NCI-H128 (cell line): Measurements from ENCODE around the gene CYTH4.

Source experiments
- DNase-seq: peaks from one replicate; lab custom pipeline; 2025; ENCODE audit not compliant: unreplicated experiment; lab: John Stamatoyannopoulos, UW

CYTH4 gene

DNA sequence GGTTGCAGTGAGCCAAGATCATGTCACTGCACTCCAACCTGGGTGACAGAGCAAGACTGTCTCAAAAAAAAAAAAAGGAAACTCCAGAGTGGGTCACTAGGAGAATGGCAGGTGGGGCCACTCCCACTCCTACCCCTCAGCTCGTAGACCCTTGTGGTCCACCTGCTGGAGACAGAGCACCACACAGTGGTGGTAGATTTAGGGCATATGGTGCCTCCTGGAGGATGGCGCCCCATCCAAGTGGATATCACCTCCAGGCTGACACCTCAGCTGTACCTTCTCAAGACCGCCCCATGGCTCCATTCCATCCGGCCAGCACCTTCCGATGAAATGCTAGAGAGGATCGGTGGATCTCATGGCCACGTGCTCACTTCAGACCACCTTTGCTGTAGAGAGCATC lies 6.2 kb downstream of the CYTH4 start:
- DNase-seq = no peak

DNA sequence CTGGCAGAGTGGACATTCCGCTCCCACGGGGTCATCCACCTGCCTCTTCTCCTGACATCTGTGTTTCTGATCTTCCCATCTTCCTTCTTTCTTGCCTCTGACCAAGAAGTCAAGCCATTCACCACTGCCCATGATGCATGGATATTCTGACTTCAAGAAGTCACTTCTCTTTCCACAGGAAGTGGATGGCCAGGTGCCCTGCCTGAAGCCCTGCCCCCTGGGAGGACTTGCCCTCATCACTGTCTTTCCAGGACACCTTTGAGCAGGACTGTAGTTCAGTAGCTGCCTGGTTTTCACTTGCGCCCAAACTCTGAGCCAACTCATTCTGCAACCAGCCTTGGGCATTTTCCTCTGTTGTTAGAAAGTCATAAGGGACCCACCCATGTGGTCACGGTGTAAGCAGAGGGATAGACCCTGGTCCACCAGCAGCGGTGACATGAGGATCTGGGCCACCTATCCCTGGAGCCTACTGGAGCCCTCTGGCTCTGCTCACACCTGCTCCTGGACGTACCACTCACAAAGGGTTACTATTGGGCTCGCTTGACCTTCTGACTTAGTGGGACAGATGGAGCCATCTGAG lies 6.9 kb downstream of the CYTH4 start:
- DNase-seq = no peak

DNA sequence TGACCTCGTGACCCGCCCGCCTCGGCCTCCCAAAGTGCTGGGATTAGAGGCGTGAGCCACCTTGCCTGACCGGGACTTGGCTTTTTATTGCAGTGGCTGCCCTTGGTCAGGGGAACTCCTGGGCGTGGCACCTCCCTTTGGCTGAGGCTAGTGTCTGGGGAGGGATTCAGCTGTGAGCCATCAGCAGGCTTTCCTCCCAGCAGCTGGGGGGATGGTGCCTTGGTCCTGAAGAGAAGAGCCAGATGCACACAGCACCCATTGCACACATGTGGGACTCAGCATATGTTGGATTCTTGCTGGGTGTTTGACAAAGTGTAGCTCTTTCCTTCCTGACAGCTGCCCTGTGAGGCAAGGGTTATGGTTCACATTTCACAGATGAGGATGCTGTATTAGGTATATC lies 8.4 kb downstream of the CYTH4 start:
- DNase-seq = no peak

DNA sequence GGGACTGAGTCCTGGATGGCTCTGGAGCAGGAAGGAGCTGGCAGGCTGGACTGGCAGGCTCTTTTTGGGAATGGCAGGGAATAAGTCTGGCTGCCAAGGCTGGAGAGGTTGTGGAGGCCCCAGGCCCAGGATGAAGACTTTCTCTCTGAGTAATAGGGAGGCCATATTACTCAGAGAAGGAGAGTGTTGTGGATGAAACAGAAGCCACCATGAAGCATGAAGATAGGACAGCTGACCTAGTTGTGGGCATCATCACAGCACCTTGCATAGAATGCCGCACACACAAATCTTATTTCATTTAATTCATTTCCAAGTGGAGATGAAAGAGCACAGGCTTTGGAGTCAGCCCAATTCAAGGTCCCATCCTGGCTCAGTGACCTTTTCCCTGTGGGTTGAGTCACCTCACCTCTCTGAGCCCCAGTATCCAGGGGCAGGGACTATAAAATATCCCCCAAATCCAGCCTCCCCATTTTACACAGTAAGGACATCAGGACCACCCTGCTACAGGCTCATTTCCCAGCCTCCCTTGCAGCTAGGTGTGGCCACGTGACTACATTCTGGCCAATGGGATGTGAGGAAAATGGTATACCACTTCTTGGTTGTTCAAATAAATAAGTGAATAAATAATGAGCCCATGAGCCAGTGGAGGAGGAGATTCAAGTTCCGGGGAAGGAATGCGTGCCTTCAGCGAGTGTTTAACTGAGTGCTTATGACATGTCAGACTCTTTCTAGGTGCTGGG lies 9.4 kb downstream of the CYTH4 start:
- no peak for DNase-seq

DNA sequence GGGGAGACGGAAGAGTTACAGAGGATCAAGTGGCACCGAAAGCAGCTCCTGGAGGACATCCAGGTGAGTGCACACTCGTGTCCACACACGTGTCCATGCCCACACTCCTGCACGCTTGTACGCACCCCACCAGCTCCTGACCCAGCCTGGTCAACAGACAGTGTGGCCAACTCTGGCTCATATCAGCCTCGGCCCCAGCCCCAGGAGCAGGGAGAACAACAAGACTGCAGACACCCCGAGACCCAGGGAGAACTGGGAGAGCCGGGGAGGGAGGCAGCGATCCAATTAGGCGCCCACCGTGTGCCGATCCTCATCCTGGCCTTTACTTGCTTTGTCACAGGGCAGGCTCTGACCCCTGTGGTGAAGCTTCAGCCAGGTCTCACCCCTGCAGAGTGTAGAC lies 10.3 kb downstream of the CYTH4 start:
- DNase-seq = no peak

DNA sequence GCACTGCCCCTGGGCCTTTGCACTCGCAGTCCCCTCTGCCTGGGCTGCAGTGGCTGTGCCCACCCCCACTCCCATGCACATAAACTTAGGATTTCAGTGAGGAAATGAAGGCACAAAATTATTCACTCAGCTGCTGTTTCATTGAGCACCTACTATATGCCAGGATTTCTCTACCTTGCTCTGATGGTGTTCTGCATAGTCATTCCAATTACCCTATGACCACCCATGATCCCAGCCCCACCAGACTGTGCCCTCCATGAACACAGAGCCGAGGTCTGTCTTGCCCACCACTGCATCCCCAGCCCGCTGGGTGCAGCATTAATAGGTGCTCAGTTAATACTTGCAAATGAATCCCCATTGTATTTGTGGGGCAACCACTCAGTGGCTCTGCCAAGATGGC lies 10.9 kb downstream of the CYTH4 start:
- no peak for DNase-seq

DNA sequence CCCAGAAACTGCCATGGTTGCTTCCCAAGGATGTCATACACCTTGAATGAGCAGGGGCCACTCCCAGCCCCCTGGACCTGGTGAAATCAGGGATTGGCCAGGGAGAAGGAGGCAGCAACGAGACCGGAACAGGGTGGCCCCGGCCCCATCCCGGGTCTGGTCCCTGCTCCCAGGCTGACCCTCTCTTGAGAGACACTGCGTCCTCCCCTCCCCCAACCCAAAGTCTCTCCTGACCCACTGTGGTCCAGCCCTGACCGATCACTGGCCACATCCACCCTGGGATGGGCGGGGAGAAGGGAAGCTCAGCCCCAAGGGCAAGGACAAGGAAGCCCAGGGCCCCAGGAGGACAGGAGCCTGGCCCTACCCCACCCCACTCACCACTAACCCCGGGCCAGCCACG lies 12.4 kb downstream of the CYTH4 start:
- no peak for DNase-seq

DNA sequence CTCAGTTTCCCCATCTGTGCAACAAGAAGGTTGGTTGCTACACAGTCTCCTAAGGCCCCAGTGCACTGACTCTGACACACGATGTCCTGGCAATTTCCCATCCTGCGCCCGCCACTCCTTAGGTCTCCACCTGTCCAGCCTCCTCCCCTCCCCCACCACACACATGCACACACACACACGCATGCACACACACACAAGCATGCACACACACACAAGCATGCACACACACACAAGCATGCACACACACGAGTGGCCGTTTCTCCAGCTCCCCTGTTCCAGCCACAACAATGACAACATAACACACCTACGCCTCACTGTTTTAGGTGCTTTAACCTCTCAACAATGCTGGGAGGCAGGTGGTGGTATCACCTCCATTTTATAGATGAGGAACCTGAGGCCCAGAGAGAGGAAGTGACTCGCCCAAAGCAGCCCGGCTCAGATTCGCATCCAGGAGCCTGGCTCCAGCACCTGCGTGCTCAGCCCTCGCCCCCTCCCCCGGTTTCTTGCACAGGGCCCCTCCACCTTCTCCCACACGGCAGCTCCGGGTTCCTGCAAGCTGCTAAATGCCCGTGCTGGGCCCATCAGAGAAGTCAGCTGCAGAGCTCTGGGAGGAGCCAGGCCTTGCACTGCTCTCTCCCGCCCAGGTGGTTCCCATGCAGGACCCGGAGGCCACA lies 13.0 kb downstream of the CYTH4 start:
- DNase-seq = no peak

DNA sequence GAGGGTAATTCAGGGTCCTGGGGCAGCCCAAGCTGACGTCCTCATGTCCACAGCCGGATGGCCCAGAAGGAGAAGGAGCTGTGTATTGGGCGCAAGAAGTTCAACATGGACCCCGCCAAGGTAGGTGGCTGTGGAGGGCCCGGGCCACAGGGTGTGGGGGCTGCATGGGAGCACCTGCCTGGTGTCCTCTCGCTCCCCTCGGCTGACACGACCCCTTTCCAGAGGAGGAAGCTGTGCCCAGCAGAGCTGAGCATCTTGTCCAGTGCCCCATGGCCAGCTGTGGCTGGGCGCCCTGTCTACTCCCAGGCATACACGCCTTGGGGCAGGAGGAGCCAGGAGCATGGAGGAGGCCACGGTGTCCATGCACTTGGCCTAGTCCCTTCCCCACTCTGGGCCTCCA lies 13.6 kb downstream of the CYTH4 start:
- DNase-seq = no peak

DNA sequence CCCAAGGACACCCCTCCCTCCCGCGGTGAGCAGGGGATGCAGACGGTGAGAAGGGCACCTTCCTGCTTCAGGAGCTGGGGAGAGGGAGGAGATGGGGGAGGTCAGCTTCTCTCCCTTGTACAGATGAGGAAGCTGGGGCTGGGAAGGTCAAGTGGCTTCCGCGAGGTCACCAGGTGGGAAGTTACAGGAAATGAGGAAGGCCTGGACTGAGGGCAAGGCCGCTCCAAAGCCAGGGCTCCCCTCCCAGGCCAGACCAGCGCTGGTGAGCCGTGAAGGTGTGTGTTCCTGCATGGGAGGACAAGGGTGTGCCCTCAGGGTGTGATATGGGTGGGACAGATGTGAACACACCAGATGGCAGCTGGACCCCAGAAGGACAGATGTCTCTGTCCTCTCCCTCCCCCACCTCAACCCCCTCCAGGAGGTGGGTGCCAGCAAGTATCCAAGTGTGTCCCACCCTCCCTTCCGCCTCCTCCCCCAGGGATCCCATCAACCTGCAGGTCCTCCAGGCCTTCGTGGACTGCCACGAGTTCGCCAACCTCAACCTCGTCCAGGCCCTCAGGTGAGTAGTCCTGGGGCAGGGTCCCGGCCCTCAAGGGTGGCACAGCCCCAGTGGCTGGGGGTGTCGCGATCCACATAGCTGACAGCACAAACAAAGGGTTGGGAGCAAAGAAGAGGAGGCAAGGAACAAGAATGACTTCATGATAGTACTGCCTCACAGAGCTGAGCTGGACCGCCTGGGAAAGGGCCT lies 16.6 kb downstream of the CYTH4 start:
- no peak for DNase-seq

DNA sequence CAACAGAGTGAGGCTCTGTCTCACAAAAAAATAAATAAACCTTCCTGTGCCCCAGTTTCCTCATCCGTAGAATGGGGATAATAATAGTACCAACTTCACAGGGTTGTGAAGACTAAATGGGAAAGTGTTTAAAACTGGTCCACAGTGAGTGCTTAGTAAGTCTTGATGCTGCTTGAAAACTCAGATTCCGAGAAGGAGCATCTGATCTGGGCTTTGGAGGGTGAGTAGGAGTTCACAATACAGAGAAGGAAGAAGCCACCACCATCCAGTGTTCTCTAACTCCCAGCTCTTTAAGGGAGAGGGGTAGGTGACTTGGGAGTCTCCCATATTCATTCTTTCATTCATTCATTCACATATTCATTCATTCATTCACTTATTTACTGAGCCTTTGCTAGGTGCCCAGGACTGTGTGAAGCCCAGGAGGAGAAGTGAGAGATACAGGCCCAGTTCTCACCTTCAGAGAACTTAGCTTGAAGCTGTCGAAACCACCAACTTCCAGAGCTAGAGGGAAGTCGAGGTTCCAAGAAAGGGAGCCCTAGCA lies 17.7 kb downstream of the CYTH4 start:
- no peak for DNase-seq

DNA sequence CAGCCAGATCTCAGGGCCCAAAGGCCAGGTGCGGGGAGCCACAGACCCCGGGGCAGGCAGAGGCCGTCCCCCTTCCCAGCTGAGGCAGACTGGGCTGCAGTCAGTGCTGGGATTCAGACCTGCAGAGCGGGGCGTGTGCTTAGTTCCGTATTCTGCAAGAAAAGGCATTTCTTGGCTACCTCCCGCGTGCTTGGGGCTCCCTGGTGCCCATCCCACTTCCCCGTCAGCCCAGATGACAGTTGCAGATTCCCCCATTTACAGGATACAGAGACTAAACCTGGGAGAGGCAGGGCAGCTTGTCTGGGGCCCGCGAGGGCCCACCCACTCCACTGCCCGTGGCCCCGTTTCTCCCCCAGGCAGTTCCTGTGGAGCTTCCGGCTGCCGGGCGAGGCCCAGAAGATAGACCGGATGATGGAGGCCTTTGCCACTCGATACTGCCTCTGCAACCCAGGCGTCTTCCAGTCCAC lies 18.3 kb downstream of the CYTH4 start:
- DNase-seq = no peak

DNA sequence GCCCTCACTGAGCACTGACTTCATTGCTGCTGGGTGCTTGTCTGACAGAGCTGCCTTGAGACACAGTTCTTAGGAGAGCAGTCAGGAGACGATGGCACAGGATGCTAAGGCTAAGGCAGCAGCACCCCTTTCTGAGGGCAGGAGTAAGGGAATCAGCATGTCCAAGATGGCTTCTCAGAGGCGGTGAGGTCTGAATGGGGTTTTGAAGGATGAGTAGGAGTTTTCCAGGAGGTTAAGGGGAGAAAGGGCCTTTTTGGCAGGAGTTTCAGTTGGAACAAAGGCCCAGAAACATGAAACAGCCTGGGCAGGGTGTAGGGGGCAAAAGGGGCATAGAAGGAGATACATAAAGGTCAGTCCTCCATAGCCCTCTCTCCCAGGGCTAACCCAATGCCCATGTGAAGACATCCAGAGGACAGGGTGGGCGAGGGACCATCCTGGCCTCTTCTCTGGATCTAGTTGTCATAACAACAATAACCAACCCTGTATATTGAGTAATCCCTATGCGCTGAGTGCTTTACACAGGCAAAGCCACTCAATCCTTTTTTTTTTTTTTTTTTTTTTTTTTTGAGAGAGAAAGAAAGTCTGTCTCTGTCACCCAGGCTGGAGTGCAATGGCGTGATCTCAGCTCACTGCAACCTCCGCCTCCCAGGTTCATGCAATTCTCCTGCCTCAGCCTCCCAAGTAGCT lies 19.0 kb downstream of the CYTH4 start:
- DNase-seq = no peak

DNA sequence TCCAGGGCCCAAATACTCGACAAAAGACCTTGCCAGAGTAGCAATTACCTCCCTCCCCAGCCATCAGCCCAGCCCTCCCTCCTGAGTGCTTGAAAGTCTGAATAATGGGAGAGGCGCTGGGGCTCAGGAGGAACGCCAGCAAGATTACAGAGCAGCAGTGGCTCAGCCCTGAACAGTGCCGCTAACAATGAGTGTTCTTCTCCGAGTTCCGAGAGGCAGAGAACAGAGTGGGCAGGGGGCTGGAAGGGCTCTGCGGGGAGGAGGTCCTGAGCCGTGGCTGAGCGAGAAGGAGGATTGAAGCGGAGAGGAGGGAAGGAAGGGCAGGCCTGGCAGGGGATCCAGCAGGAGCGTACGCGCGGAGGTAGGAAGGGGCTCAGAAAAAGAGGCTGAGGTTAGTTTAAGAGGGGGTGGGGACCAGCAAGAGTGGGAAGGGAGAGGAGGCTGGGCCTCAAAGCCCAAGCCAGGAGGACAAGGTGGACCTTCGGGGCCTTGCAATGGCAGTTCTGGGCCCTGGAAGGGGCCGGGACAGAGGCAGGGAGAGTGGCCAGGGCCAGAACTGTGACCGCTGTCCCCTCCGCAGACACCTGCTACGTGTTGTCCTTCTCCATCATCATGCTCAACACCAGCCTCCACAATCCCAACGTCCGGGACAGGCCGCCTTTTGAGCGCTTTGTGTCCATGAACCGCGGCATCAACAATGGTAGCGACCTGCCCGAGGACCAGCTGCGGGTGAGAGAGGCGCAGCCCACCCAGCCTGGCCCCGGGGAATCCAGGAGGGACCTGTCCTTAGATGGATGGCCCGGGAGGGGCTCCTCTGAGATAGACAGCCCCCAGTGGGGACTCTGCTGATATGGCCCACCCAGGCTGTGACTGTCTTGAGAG lies 20.6 kb downstream of the CYTH4 start:
- no peak for DNase-seq

DNA sequence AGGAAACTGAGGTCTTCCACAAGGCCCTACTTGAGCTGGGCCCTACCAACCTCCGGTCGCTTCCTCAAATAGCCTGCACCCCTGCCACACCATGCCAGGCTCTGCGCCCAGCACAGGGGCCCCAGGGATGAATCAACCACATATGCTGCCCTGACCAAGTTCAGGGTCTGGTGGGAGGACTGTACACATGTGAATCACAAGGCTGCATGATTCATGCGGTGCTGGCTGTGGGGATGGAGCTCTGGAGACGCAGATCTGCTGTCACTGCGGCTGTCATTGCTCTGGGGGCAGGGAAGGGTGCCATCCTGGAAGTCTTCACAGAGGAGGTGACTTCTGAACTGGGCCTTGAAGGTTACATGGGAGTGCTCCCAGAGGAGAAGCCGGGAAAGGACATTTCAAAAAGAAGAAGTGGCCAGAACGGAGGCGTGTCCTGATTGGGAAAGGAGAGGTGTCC lies 21.5 kb downstream of the CYTH4 start:
- no peak for DNase-seq

DNA sequence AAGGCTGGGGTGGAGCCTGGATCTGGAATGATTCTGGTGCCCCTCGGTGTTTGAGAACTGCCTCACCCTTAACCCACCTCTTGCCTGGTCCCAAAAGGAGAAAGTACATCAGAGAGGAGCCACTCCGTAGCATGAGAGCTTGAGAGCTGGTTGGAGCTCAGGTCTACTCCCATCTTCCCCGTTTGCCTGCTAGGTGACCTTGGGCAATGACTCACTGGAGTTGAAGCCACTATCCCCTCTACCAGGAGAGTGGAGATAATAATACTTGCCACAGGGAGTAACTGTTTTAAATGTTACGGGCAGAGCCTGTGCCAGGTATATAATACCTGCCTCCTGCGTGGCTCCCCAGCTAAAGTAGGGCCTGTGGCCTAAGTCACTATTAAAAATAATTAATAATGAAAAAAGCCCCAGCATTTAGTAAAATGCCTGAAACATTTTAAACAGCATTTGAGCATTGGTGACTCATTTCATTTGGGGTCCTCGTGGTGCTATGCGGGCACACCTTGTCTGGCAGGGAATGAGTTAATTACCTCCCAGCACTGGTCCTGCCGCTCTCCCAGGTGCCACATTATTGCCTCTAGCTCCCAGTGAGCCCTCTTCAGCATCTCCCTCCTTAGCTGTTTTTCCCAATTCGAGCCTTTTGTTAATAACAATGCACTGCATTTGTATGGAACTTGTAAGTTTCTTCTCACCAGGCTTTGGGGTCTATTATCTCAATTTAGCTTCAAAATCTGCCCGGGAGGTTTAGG lies 22.5 kb downstream of the CYTH4 start:
- no peak for DNase-seq

DNA sequence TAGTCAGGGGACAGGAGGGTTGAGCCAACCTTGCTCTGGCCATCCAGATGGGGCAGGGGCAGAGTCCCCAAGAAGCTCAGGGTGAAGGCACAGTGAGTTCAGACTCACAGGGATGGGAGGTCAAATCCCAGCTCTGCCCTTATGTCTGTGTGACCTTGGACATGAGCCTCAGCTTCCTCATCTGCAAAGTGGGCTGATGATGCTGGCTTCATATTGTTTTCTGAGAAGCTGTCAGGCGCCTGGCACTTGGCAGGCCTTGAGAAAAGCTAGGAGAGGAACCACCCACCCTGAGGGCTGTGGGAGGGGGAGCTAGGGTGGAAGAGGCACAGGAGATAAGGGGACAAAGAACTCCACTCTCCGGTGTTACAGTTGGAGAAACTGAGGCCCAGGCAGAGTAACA lies 23.6 kb downstream of the CYTH4 start:
- DNase-seq = no peak

DNA sequence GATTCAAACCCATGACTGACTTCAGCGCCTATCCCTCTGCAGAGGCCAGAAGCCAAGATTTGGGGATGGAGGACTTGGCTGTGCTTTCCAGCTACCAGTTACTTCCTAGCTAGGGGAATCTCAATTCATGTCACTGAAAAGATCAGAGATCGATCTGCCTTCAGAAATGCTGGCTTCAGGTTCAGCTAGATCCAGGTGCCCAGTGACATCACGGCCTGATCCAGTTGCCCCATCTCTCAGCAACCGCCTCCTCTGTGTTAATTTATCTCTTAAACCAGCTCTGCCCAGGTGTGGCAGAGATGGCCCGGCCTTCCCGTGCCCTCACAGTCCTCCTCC lies 24.2 kb downstream of the CYTH4 start:
- no peak for DNase-seq
